Mesendoderm (in vitro differentiated cells): ENCODE results near the gene LSS.
A peak's percentile ranks its signal among the peaks of the same experiment; 100 is the strongest.

ENCODE experiments used
- DNase-seq: peaks from one replicate; pipeline ENCODE4 v3.0.0; 2013
- H2AK5ac ChIP-seq: 2 replicates; pipeline ENCODE4 v1.6.1; 2013; ENCODE audit warnings: low read length, inconsistent platforms
- H2BK120ac ChIP-seq: 2 replicates; pipeline ENCODE4 v1.6.1; 2013; ENCODE audit warnings: low read depth, mild to moderate bottlenecking, low read length, moderate library complexity, mixed read lengths
- H2BK15ac ChIP-seq: replicated peaks from 2 replicates; pipeline ENCODE4 v1.6.1; 2013; ENCODE audit warnings: low read depth, mild to moderate bottlenecking, moderate library complexity
- H2BK5ac ChIP-seq: 2 replicates; pipeline ENCODE4 v1.6.1; 2013; ENCODE audit warnings: low read length, inconsistent platforms
- H3K18ac ChIP-seq: 2 replicates; pipeline ENCODE4 v1.6.1; 2013; ENCODE audit warnings: mild to moderate bottlenecking, low read length, mixed read lengths
- H3K23ac ChIP-seq: one replicate; pipeline ENCODE4 v1.6.1; 2013; ENCODE audit warnings: low read length
- H3K27ac ChIP-seq: 2 replicates; pipeline ENCODE4 v1.5.1; 2013; ENCODE audit warnings: low read depth, mild to moderate bottlenecking, inconsistent platforms, low read length, moderate library complexity
- H3K27me3 ChIP-seq: 2 replicates; pipeline ENCODE4 v1.6.1; 2013; ENCODE audit warnings: low read length, control low read depth, mild to moderate bottlenecking, inconsistent platforms; ENCODE audit not compliant: insufficient read depth, poor library complexity
- H3K36me3 ChIP-seq: 2 replicates; pipeline ENCODE4 v1.6.1; 2013; ENCODE audit warnings: low read length, inconsistent platforms; ENCODE audit not compliant: control insufficient read depth, insufficient read depth
- H3K4ac ChIP-seq: one replicate; pipeline ENCODE4 v1.6.1; 2013; ENCODE audit warnings: low read depth, mild to moderate bottlenecking, low read length, moderate library complexity
- H3K4me1 ChIP-seq: 2 replicates; pipeline ENCODE4 v1.6.1; 2013; ENCODE audit warnings: low read depth, low read length, inconsistent platforms; ENCODE audit not compliant: control insufficient read depth
- H3K4me2 ChIP-seq: 2 replicates; pipeline ENCODE4 v1.6.1; 2013; ENCODE audit warnings: low read length
- H3K4me3 ChIP-seq: 2 replicates; pipeline ENCODE4 v1.5.1; 2013; ENCODE audit warnings: mild to moderate bottlenecking, low read length
- H3K56ac ChIP-seq: one replicate; pipeline ENCODE4 v1.6.1; 2013; ENCODE audit warnings: low read length
- H3K79me1 ChIP-seq: 2 replicates; pipeline ENCODE4 v1.6.1; 2013; ENCODE audit warnings: low read length, inconsistent platforms
- H3K79me2 ChIP-seq: 2 replicates; pipeline ENCODE4 v1.6.1; 2013; ENCODE audit warnings: mild to moderate bottlenecking, low read length; ENCODE audit not compliant: control insufficient read depth, insufficient read depth
- H3K9ac ChIP-seq: 2 replicates; pipeline ENCODE4 v1.6.1; 2013; ENCODE audit warnings: low read length, inconsistent platforms
- H4K5ac ChIP-seq: one replicate; pipeline ENCODE4 v1.6.1; 2013; ENCODE audit warnings: low read length
- H4K8ac ChIP-seq: one replicate; pipeline ENCODE4 v1.6.1; 2013; ENCODE audit warnings: low read depth, mild to moderate bottlenecking, control low read depth, low read length, moderate library complexity
- WGBS: extraction: QIAGEN DNeasy Blood & Tissue Kit; methylation state at CpG from one replicate; pipeline ENCODE4 v1.1.7; 2013; ENCODE audit warnings: low lambda C conversion rate, missing lambda C conversion rate; ENCODE audit not compliant: insufficient coverage; ENCODE audit errors: extremely low coverage; 5-methylcytosine and 5-hydroxymethylcytosine counted together

The LSS gene

DNA sequence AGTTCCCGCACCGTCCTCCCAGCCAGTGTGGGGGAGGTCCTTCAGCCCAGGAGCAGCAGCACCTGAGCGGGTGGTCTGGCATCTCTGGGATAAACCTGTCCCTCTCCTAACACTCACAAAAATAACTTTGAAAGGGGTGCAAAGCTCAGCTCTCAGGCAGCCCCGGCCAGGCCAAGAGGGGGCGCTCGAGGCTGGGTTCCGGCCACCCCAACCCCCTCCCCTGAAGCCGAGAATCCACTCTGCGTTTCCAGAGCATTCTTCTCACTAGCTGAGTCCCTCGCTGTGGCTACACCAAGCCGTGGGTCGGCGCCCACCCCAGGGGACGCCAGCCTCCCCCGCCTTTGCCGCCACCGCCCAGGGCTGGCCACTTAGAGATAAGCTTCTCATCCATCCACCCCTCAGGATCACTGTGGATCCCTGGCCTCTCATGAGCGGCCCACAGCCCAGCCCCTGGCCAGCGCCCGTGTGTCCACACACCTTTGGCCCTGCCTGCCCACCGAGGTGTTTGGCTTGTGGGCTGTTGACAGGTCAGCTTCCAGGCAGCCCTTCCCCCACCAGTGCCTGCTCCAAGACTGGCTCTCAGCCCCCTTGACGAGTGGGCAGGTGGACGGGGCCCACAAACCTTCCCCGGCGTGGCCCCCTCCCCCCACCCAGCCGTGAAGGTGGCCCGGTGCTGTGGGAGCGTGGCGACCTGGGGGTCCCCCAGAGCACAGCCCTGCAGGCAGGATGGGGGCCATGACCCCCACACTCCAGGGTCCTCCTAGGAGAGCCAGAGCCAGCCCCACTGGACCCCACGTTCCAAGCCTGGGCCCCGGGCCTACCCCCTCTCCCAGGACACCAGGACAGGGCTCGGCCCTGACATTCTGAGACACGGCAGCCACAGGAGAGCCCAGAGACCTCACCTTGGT lies 75.1 kb downstream of the LSS start:
- Histone ChIP-seq H3K18ac (peak overlapping the region; percentile 5), H3K4me1 (no peaks in the 10 kb centered on the region), H3K27me3 (no peaks in the 10 kb centered on the region), H3K4me3 (no peak overlapping the region), H2BK15ac (no peak overlapping the region), H3K23ac (no peak overlapping the region), H3K79me2 (no peaks in the 10 kb centered on the region), H2AK5ac (peak overlapping the region; percentile 54), H4K8ac (no peak overlapping the region), H3K27ac (peak overlapping the region; percentile 27), H3K79me1 (no peaks in the 10 kb centered on the region), H3K4ac (no peak overlapping the region), H4K5ac (no peak overlapping the region), H2BK120ac (peak overlapping the region; percentile 33), H3K9ac (peak overlapping the region; percentile 42), H3K4me2 (no peak overlapping the region), H3K36me3 (no peaks in the 10 kb centered on the region), H2BK5ac (no peak overlapping the region), H3K56ac (peak overlapping the region; percentile 79)
- peak; percentile 83 for DNase-seq
- WGBS: no CpG with 5 or more reads among the region's 33 CpGs

- Histone ChIP-seq H3K18ac (no peak overlapping the region), H2BK15ac (no peak overlapping the region), H2BK5ac (no peak overlapping the region), H4K5ac (no peak overlapping the region), H3K36me3 (no peaks in the 10 kb centered on the region), H2BK120ac (no peak overlapping the region), H4K8ac (no peak overlapping the region), H3K79me2 (no peaks in the 10 kb centered on the region), H3K56ac (peak overlapping the region; percentile 66), H3K79me1 (no peaks in the 10 kb centered on the region), H3K27me3 (no peaks in the 10 kb centered on the region), H3K4ac (no peak overlapping the region), H3K23ac (no peak overlapping the region), H3K9ac (peak overlapping the region; percentile 17), H3K4me1 (no peaks in the 10 kb centered on the region), H2AK5ac (no peak overlapping the region), H3K27ac (no peak overlapping the region), H3K4me2 (no peak overlapping the region), H3K4me3 (no peak overlapping the region)
- no CpG with 5 or more reads among the region's 18 CpGs for WGBS
- DNase-seq: no peak
Measured at GRCh38 chr21:46152927-46153246, 75.7 kb downstream of the LSS start.

- no peak for DNase-seq
- no peaks in the 10 kb centered on the region for H3K4me1 ChIP-seq
- H2BK5ac ChIP-seq: no peak overlapping the region
- H3K79me1 ChIP-seq: no peaks in the 10 kb centered on the region
- H3K4me2 ChIP-seq: no peak overlapping the region
- H3K27ac ChIP-seq: no peak overlapping the region
- H2BK120ac ChIP-seq: no peak overlapping the region
- H2AK5ac ChIP-seq: no peak overlapping the region
- H3K4ac ChIP-seq: no peak overlapping the region
- no peak overlapping the region for H3K4me3 ChIP-seq
- H4K8ac ChIP-seq: no peak overlapping the region
- H3K23ac ChIP-seq: no peak overlapping the region
- H3K56ac ChIP-seq: peak overlapping the region; percentile 66
- H2BK15ac ChIP-seq: no peak overlapping the region
- H3K27me3 ChIP-seq: no peaks in the 10 kb centered on the region
- no peaks in the 10 kb centered on the region for H3K79me2 ChIP-seq
- peak overlapping the region; percentile 17 for H3K9ac ChIP-seq
- H3K36me3 ChIP-seq: no peaks in the 10 kb centered on the region
- no CpG with 5 or more reads among the region's 45 CpGs for WGBS
- H3K18ac ChIP-seq: no peak overlapping the region
- no peak overlapping the region for H4K5ac ChIP-seq
Measured at GRCh38 chr21:46151989-46152926, 76.3 kb downstream of the LSS start.

- H3K79me1 ChIP-seq: no peaks in the 10 kb centered on the region
- no peak overlapping the region for H3K4me3 ChIP-seq
- H3K27ac ChIP-seq: no peak overlapping the region
- H2BK120ac ChIP-seq: no peak overlapping the region
- no CpG with 5 or more reads among the region's 47 CpGs for WGBS
- no peak overlapping the region for H3K9ac ChIP-seq
- H3K4me2 ChIP-seq: no peak overlapping the region
- no peaks in the 10 kb centered on the region for H3K36me3 ChIP-seq
- no peak overlapping the region for H3K56ac ChIP-seq
- no peak for DNase-seq
- no peak overlapping the region for H3K18ac ChIP-seq
- H2BK15ac ChIP-seq: no peak overlapping the region
- no peak overlapping the region for H2BK5ac ChIP-seq
- H3K4me1 ChIP-seq: no peaks in the 10 kb centered on the region
- no peaks in the 10 kb centered on the region for H3K27me3 ChIP-seq
- H3K23ac ChIP-seq: no peak overlapping the region
- no peak overlapping the region for H3K4ac ChIP-seq
- H4K5ac ChIP-seq: no peak overlapping the region
- H2AK5ac ChIP-seq: no peak overlapping the region
- no peaks in the 10 kb centered on the region for H3K79me2 ChIP-seq
- H4K8ac ChIP-seq: no peak overlapping the region
Measured at GRCh38 chr21:46151261-46151988, 77.1 kb downstream of the LSS start.

DNA sequence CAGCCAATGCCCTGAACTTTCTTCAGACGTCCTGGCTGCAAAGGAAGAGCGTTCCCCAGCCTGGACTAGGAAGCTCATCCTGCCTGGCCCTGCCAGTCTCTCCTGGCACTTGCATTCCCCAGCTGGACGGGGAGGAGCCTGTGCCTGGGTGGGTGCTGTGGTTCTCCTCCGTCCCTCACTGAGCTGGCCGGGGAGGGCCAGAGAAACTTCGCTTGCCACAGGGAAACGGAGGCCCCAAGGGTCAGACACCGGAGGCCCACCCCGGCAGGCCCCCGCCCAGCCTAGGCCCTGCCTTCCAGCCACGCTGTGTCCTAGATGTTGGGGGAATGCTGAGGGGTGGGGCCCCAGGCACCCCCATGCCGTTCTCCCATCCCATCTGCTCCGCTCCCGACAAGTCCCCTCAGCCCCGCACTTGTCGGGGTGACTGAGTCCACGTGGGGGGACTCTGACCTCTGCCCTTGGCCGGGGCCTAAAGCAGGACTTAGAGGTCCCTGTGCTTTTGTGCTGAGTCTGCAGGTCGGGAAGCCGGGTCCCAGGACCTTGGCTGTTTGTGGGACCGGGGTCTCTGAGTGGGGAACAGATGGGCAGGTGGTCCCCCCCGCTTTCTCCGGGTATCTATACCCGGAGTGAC lies 78.0 kb downstream of the LSS start:
- no peak for DNase-seq
- H2BK5ac ChIP-seq: no peak overlapping the region
- H3K4me1 ChIP-seq: no peaks in the 10 kb centered on the region
- no peak overlapping the region for H3K4me3 ChIP-seq
- H3K23ac ChIP-seq: no peak overlapping the region
- H3K27ac ChIP-seq: no peak overlapping the region
- no peak overlapping the region for H2BK120ac ChIP-seq
- no CpG with 5 or more reads among the region's 24 CpGs for WGBS
- no peaks in the 10 kb centered on the region for H3K79me1 ChIP-seq
- H3K18ac ChIP-seq: no peak overlapping the region
- H3K79me2 ChIP-seq: no peaks in the 10 kb centered on the region
- no peak overlapping the region for H3K4ac ChIP-seq
- no peak overlapping the region for H3K9ac ChIP-seq
- no peak overlapping the region for H3K56ac ChIP-seq
- H4K5ac ChIP-seq: no peak overlapping the region
- H3K36me3 ChIP-seq: no peaks in the 10 kb centered on the region
- H3K4me2 ChIP-seq: no peak overlapping the region
- no peak overlapping the region for H4K8ac ChIP-seq
- no peak overlapping the region for H2BK15ac ChIP-seq
- H2AK5ac ChIP-seq: no peak overlapping the region
- no peaks in the 10 kb centered on the region for H3K27me3 ChIP-seq
